Esophagus muscularis mucosa (tissue), 4 donors: ENCODE data around the gene DOCK1. TPM values are rescaled to one million over a fixed set of nuclear protein-coding genes. Genes with fewer than 3 reads are reported as not detected.

Experiments used
- DNase-seq: peaks from one replicate; pipeline ENCODE4 v3.0.0-alpha.2; 2017; ENCODE audit errors: extremely low spot score
- H3K27ac ChIP-seq, 4 donors: fragments of 200-600 bp; sonication (generic); replicated peaks in 1 of 4; 1 replicate in 3 of 4; 2 replicates in 1 of 4; pipeline ENCODE4 v1.5.1; 2016 to 2019; ENCODE audit warnings: mild to moderate bottlenecking in 1 of 4
- H3K27me3 ChIP-seq, 4 donors: fragments of 200-600 bp; sonication (generic); one replicate each; pipeline versions ENCODE4 v1.5.1 to v1.6.0; 2016 to 2019
- H3K36me3 ChIP-seq, 4 donors: fragments of 200-600 bp; sonication (generic); one replicate each; pipeline ENCODE4 v1.5.1; 2016 to 2019
- H3K4me1 ChIP-seq, 4 donors: fragments of 200-600 bp; sonication (generic); one replicate each; pipeline ENCODE4 v1.5.1; 2016 to 2019
- H3K4me3 ChIP-seq, 4 donors: fragments of 200-600 bp; sonication (generic); 1 replicate in 2 of 4; 2 replicates in 2 of 4; pipeline ENCODE4 v1.5.1; 2016 to 2019; ENCODE audit warnings: mild to moderate bottlenecking in 4 of 4, moderate library complexity in 1 of 4
- H3K9me3 ChIP-seq, 4 donors: fragments of 200-600 bp; sonication (generic); 1 replicate in 3 of 4; 2 replicates in 1 of 4; pipeline ENCODE4 v1.5.1; 2016 to 2019
- EP300 ChIP-seq: sonication (generic); formaldehyde crosslinking; IDR thresholded peaks from one replicate; pipeline ENCODE4 v1.6.1; 2017; ENCODE audit warnings: antibody characterized with exemption
- POLR2A ChIP-seq: fragments of 450-650 bp; IDR thresholded peaks from one replicate; pipeline ENCODE4 v1.6.1; 2017; ENCODE audit warnings: antibody characterized with exemption, moderate library complexity, mild to moderate bottlenecking, low read depth
- POLR2AphosphoS5 ChIP-seq, 2 donors: sonication (generic); formaldehyde crosslinking; IDR thresholded peaks; one replicate each; pipeline ENCODE4 v1.6.1; 2017; ENCODE audit warnings: antibody characterized with exemption in 2 of 2
- WGBS: methylation state at CpG from one replicate; pipeline ENCODE4 v1.1.5; 2018; 5-methylcytosine and 5-hydroxymethylcytosine counted together
- intact Hi-C: fragments of 100-400 bp; cut with DNase I; formaldehyde crosslinking; loops from one replicate; pipeline ENCODE4 v1.15.1; 2023
- total RNA-seq, 4 donors: library from RNA; depleted of rRNA; stranded (reverse); fragments of >200 nt; gene quantifications; one replicate each; pipeline versions ENCODE4 v1.1.0 to v1.2.1, GENCODE V29; 2016
- TF ChIP-seq, protein P1 (sequence below), 3 experiments: fragments of 200-600 bp in 2 of 3; fragments of 450-650 bp in 1 of 3; sonication (generic) in 2 of 3; IDR thresholded peaks; one replicate each; pipeline ENCODE4 v1.5.1; 2017 to 2019; ENCODE audit warnings: antibody characterized with exemption in 3 of 3, mild to moderate bottlenecking in 2 of 3, moderate library complexity in 1 of 3

The DOCK1 gene
- total RNA-seq, 4 donors from 2014 or later, result 41.4 to 60.3 (median 55.3) TPM

- H3K4me1 ChIP-seq, result peaks cover 0 to 15% (median 14%) of the 10 kb centered on the region in 4 donors
- intact Hi-C loops, result loop anchor here (10.0 kb wide), 1 partner anchor 124 kb away; the partner anchor contains the start of gene DOCK1
- H3K36me3 ChIP-seq, result peaks cover 31 to 80% (median 66%) of the 10 kb centered on the region in 4 donors
- no peaks in the 10 kb centered on the region for H3K27me3 ChIP-seq
- DNase-seq, result no peak
- TF ChIP-seq EP300, result no peak
- TF ChIP-seq POLR2A, result no peak
- TF ChIP-seq, protein P1, sequence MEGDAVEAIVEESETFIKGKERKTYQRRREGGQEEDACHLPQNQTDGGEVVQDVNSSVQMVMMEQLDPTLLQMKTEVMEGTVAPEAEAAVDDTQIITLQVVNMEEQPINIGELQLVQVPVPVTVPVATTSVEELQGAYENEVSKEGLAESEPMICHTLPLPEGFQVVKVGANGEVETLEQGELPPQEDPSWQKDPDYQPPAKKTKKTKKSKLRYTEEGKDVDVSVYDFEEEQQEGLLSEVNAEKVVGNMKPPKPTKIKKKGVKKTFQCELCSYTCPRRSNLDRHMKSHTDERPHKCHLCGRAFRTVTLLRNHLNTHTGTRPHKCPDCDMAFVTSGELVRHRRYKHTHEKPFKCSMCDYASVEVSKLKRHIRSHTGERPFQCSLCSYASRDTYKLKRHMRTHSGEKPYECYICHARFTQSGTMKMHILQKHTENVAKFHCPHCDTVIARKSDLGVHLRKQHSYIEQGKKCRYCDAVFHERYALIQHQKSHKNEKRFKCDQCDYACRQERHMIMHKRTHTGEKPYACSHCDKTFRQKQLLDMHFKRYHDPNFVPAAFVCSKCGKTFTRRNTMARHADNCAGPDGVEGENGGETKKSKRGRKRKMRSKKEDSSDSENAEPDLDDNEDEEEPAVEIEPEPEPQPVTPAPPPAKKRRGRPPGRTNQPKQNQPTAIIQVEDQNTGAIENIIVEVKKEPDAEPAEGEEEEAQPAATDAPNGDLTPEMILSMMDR (IDR thresholded peaks at IDR 0.05), result no peak
- no peak for TF ChIP-seq POLR2AphosphoS5 (IDR thresholded peaks at IDR 0.05)
- H3K4me3 ChIP-seq, result no peak overlapping the region
- H3K9me3 ChIP-seq, result no peaks in the 10 kb centered on the region
- WGBS, result 98% methylated on average over 8 of the region's 8 CpGs
- no peak overlapping the region for H3K27ac ChIP-seq
These were observed 123.8 kb downstream of the DOCK1 start for GRCh38 chr10:127029061-127029460.

- intact Hi-C loops, result no loop called here
- Histone ChIP-seq H3K9me3 (no peaks in the 10 kb centered on the region), H3K36me3 (peaks cover 26 to 98% (median 71%) of the 10 kb centered on the region in 4 donors), H3K4me1 (no peaks in the 10 kb centered on the region), H3K4me3 (no peak overlapping the region), H3K27ac (no peak overlapping the region), H3K27me3 (no peaks in the 10 kb centered on the region)
- DNase-seq, result no peak
- TF ChIP-seq, protein P1 (IDR thresholded peaks at IDR 0.05), result no peak
- TF ChIP-seq POLR2A, result no peak
- TF ChIP-seq EP300, result no peak
- no peak for TF ChIP-seq POLR2AphosphoS5 (IDR thresholded peaks at IDR 0.05)
- 89% methylated on average over 12 of the region's 12 CpGs for WGBS
These were observed 128.2 kb downstream of the DOCK1 start for GRCh38 chr10:127033216-127034033.

GRCh38 chr10:127034034-127034633 lies 128.9 kb downstream of the DOCK1 start:
- no peak overlapping the region for H3K27ac ChIP-seq
- WGBS, result 92% methylated on average over 7 of the region's 7 CpGs

DNA sequence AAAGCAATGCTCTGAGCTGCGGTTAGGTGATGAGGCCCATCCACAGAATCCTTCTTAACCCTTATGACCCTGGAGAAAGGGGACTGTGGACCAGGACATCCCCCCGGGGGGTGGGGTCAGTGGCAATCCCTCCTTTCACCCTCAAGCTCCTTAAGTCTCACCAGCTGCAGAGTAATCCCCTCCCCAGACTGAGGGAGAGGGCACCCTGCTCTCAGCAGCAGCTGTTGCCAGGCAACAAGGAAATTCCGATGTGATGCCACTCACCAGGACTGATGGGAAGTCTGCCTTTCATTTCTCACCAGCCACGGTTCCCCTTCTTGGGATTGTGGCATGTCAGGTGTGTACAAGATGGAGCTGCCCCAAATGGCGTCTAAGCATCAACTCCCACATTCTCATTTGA lies 129.6 kb downstream of the DOCK1 start:
- WGBS, result 92% methylated on average over 2 of the region's 5 CpGs
- H3K4me3 ChIP-seq, result no peak overlapping the region
- no peaks in the 10 kb centered on the region for H3K4me1 ChIP-seq
- no peak for DNase-seq
- no peaks in the 10 kb centered on the region for H3K27me3 ChIP-seq
- intact Hi-C loops, result no loop called here
- no peaks in the 10 kb centered on the region for H3K9me3 ChIP-seq
- TF ChIP-seq POLR2A (no peak), POLR2AphosphoS5 (IDR thresholded peaks at IDR 0.05) (no peak), EP300 (no peak)
- TF ChIP-seq, protein P1 (IDR thresholded peaks at IDR 0.05), result no peak
- no peak overlapping the region for H3K27ac ChIP-seq
- peaks cover 36 to 98% (median 78%) of the 10 kb centered on the region in 4 donors for H3K36me3 ChIP-seq

More at GRCh38 chr10:127034034-127034633, 128.9 kb downstream of the DOCK1 start:
- no peak overlapping the region for H3K4me3 ChIP-seq
- H3K27me3 ChIP-seq, result no peaks in the 10 kb centered on the region
- no peaks in the 10 kb centered on the region for H3K4me1 ChIP-seq
- no peaks in the 10 kb centered on the region for H3K9me3 ChIP-seq
- intact Hi-C loops, result no loop called here
- no peak for DNase-seq
- no peak for TF ChIP-seq POLR2AphosphoS5 (IDR thresholded peaks at IDR 0.05)
- TF ChIP-seq, protein P1 (IDR thresholded peaks at IDR 0.05), result no peak
- TF ChIP-seq EP300, result no peak
- H3K36me3 ChIP-seq, result peaks cover 32 to 98% (median 74%) of the 10 kb centered on the region in 4 donors
